ENCODE measurements around the gene SLC25A45.

- TF ChIP-seq POLR2A (IDR thresholded peaks at IDR 0.05; ENCODE audit: extremely low read depth, insufficient read length) (peak; percentile 13), MYC (IDR thresholded peaks at IDR 0.05; ENCODE audit: low read depth, low read length) (no peak), MAX (IDR thresholded peaks at IDR 0.05; ENCODE audit: low read depth, low read length) (no peak)
- TF ChIP-seq, protein P1, sequence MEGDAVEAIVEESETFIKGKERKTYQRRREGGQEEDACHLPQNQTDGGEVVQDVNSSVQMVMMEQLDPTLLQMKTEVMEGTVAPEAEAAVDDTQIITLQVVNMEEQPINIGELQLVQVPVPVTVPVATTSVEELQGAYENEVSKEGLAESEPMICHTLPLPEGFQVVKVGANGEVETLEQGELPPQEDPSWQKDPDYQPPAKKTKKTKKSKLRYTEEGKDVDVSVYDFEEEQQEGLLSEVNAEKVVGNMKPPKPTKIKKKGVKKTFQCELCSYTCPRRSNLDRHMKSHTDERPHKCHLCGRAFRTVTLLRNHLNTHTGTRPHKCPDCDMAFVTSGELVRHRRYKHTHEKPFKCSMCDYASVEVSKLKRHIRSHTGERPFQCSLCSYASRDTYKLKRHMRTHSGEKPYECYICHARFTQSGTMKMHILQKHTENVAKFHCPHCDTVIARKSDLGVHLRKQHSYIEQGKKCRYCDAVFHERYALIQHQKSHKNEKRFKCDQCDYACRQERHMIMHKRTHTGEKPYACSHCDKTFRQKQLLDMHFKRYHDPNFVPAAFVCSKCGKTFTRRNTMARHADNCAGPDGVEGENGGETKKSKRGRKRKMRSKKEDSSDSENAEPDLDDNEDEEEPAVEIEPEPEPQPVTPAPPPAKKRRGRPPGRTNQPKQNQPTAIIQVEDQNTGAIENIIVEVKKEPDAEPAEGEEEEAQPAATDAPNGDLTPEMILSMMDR (IDR thresholded peaks at IDR 0.05; ENCODE audit: low read depth, low read length), result no peak
Measured at GRCh38 chr11:65427691-65428577, 45.5 kb upstream of the SLC25A45 start.

Data from NB4 (cell line).